Measurements from ENCODE around the gene MUC12. TPM values are rescaled to one million over a fixed set of nuclear protein-coding genes. Genes with fewer than 3 reads are reported as not detected.

MUC12 gene
- total and polyA plus RNA-seq, 2 of the 4 experiments (the other 2 are of a cell fraction), result 4.0 TPM; not detected in 1

DNA sequence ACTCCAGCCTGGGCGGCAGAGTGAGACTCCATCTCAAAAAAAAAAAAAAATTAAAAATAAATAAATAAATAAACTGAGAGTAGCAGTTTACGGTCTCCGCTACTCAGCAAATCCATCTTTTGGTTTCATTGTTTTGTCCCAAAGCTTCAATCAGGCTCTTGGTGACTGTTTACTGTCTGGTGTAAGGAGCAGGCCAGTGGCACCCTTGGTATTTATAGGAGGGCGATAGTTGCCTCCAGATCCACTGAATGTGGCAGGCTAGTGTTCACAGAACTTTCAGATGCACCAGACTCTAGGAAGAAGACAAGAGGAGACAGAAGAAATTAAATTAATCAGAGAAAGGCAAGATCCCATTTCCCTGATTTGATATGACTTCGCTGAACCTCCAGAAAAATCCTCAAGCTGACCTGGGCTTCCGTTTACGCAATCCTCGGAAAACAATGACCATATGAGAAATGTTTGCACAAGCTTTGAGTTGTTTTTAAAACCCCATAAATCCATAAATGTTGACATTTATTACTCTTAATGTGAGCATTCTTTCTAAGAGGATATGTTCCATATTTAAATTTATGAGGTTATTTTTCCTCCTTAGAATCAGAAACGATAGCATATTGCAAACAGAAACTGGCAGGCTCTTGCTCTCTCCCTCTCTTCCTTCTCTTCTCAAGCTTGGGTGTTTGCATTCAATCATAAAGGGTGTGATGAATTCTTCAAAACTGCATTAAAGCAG, 27.2 kb upstream of the MUC12 start:
- WGBS, 2 experiments (ENCODE audit: extremely low coverage in 2 of 2, insufficient read length in 1 of 2), result no CpG with 5 or more reads among the region's 9 CpGs
- Histone ChIP-seq H3K27ac (ENCODE audit: insufficient read depth, low read length) (no peak overlapping the region), H2BK20ac (ENCODE audit: low read depth, low read length) (no peak overlapping the region), H4K20me1 (ENCODE audit: insufficient read depth, low read length) (no peaks in the 10 kb centered on the region), H3K4me1 (ENCODE audit: control insufficient read depth, insufficient read depth, low read length) (no peaks in the 10 kb centered on the region), H2AFZ (replicated peaks; ENCODE audit: low read length, poor library complexity) (no peak overlapping the region), H3K23ac (ENCODE audit: low read depth, low read length) (no peak overlapping the region), H3K4ac (ENCODE audit: low read depth, low read length) (no peak overlapping the region), H4K8ac (ENCODE audit: low read depth in 2 of 2, low read length in 2 of 2) (no peak overlapping the region), H2BK5ac (ENCODE audit: low read depth, low read length, poor library complexity, severe bottlenecking) (no peak overlapping the region), H2AK9ac (replicated peaks; ENCODE audit: low read depth, low read length, poor library complexity) (no peak overlapping the region), H3K14ac (replicated peaks; ENCODE audit: low read depth, low read length) (no peak overlapping the region), H4K5ac (ENCODE audit: low read depth, low read length) (no peak overlapping the region), H3K9me1 (ENCODE audit: insufficient read depth, low read length) (no peaks in the 10 kb centered on the region), H3K9ac (ENCODE audit: low read depth, low read length) (no peak overlapping the region), H3K4me2 (ENCODE audit: low read depth, low read length) (0 out of 2 replicates have a peak overlapping the region, but pooled peaks have one; percentile 2), H3K36me3 (ENCODE audit: control insufficient read depth, insufficient read depth, low read length) (no peaks in the 10 kb centered on the region), H2BK15ac (ENCODE audit: low read depth, low read length) (no peak overlapping the region), H3K79me1 (ENCODE audit: low read depth in 1 of 2, low read length in 2 of 2) (no peaks in the 10 kb centered on the region), H4K91ac (ENCODE audit: insufficient read depth, low read depth, low read length) (no peak overlapping the region), H2AK5ac (ENCODE audit: low read depth, low read length) (no peak overlapping the region), H3K18ac (ENCODE audit: low read depth, low read length) (no peak overlapping the region), H3K56ac (ENCODE audit: extremely low read depth, insufficient read depth, low read length) (no peak overlapping the region), H3K27me3 (ENCODE audit: control insufficient read depth, insufficient read depth, low read length) (peaks cover 14% of the 10 kb centered on the region), H3K9me3 (ENCODE audit: control insufficient read depth, insufficient read depth, low read length) (peaks cover 2% of the 10 kb centered on the region; the same call in 1 of the 2 replicates), H2BK120ac (ENCODE audit: low read depth, low read length) (no peak overlapping the region), H3K4me3 (ENCODE audit: insufficient read depth, low read depth, low read length) (no peak overlapping the region)
- BruUV-seq (replicated peaks), result no TSS peak
- intact Hi-C loops (cut with micrococcal nuclease), result no loop called here
- DNase-seq, result no peak
- in situ Hi-C loops (cut with MboI; ENCODE audit: low sequenced_read_pairs), result no loop called here
- ChIA-PET CTCF (no interaction called here), POLR2A (ENCODE audit: unreplicated experiment) (no interaction called here)
- dilution Hi-C loops (cut with HindIII; ENCODE audit: low sequenced_read_pairs, unreplicated experiment), result no loop called here
- TF ChIP-seq RFX5 (IDR thresholded peaks at IDR 0.05; ENCODE audit: low read depth, low read length), result no peak
- TF ChIP-seq MAZ (IDR thresholded peaks at IDR 0.05; ENCODE audit: borderline replicate concordance, low read depth, low read length), result no peak
- TF ChIP-seq, protein P1, sequence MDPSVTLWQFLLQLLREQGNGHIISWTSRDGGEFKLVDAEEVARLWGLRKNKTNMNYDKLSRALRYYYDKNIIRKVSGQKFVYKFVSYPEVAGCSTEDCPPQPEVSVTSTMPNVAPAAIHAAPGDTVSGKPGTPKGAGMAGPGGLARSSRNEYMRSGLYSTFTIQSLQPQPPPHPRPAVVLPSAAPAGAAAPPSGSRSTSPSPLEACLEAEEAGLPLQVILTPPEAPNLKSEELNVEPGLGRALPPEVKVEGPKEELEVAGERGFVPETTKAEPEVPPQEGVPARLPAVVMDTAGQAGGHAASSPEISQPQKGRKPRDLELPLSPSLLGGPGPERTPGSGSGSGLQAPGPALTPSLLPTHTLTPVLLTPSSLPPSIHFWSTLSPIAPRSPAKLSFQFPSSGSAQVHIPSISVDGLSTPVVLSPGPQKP (IDR thresholded peaks at IDR 0.05; ENCODE audit: borderline replicate concordance, low read depth, low read length), result no peak
- TF ChIP-seq NFE2L2 (IDR thresholded peaks at IDR 0.05; ENCODE audit: low read depth, low read length), result no peak
- TF ChIP-seq RCOR1 (IDR thresholded peaks at IDR 0.05; ENCODE audit: insufficient replicate concordance, low read length), result no peak
- peak; percentile 63 for TF ChIP-seq CEBPB (IDR thresholded peaks at IDR 0.05; ENCODE audit: low read depth, low read length)
- no peak for ATAC-seq (ENCODE audit: low read depth)

All from IMR-90 (cell line).